Measurements from ENCODE around the gene SH3D19.
"Not testable (repeated sequence)": the region's sequence is repeated elsewhere in the genome, so short reads cannot be mapped to it uniquely, and the experiment has no call there.

The SH3D19 gene

DNA sequence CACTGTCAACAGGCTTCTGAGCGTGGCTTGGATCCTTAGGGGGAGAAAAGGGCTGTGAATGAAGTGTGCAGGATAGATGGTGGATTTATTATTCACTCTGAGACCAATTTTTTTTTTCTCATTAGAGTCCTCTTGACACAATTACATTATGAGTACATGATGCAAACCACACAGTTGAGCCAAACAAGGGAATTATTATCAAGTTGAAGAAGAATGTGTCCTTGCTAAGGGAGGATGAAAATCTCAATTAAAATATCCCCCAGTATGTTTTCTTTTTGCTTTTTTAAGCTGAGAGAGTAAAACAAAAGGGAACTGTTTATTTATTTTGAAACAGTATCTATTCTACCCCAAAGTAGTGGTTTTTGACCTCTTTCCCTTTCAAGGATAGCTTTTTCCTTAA, 185.6 kb downstream of the SH3D19 start:
- DNase-seq, result no peak

DNA sequence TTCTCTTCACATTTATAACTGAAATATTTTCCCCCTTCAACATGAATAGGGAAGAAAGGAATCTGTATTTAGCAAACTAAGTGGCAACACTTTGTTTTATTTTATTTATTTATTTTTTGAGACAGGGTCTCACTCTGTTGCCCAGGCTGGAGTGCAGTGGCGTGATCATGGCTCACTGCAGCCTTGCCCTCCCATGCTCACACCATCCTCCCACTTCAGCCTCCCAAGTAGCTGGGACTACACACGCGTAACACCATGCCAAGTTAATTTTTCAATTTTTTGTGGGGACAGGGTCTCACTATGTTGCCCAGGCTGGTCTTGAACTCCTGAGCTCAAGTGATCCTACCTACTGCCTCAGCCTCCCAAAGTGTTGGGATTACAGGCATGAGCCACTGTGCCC, 189.4 kb downstream of the SH3D19 start:
- DNase-seq, result not testable (repeated sequence)

DNA sequence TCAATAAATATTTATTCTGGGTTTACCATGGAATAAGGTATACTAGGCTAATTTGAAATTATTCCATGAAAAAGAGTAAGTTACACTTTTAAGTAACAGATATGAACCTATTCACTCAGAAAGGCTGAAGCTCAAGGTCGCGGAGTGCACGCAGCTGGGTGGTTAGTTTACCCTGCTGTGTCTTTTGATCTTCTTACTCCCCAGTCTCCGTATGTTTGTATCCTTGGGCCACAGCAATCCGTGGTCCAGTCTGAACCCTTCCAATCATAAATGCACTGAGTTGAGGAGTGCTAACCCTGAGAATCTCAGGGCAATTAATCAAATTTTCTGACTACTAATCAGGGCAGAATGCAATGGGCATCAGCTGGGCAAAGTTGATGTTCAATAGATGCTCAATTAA, 192.1 kb downstream of the SH3D19 start:
- DNase-seq, result no peak

DNA sequence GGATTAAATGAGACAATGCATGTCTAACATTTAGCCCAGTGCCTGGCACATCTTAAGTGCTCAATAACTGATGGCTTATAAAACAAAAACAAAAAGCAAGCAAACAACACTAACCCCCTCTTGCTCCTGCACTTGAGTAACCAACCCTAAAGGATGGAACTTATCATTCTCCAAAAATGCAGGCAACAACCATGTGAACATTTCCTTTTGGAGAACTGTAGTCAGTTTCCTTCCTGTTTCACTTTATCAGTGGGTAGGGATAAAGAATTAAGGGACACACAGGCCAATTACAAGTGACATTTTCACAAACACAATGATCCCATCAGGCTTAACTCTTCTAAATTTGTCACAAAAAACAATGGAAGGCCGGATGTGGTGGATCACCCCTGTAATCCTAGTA, 195.6 kb downstream of the SH3D19 start:
- no peak for DNase-seq

DNA sequence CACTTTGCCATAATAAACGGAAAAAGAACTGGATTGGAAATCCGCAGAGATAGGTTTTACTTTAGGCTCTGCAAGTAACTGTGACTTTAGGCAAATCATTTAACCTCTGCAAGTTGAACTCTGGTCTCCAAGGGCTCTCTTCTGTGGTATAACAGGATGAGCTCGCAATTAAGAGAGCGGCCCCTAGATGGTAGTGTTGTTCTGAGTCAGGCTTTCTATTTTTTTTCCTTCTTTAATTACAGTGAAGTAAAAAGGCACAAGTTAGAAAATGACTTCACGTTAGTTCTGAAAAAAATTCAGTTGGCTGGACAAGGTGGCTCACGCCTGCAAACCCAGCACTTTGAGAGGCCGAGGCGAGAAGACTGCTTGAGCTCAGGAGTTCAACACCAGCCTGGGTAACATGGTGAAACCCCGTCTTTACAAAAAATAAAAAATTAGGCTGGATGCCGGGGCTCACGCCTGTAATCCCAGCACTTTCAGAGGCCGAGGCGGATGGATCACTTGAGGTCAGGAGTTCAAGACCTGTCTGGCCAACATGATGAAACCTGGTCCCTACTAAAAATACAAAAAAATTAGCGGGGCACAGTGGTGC, 207.9 kb downstream of the SH3D19 start:
- DNase-seq, result no peak

DNA sequence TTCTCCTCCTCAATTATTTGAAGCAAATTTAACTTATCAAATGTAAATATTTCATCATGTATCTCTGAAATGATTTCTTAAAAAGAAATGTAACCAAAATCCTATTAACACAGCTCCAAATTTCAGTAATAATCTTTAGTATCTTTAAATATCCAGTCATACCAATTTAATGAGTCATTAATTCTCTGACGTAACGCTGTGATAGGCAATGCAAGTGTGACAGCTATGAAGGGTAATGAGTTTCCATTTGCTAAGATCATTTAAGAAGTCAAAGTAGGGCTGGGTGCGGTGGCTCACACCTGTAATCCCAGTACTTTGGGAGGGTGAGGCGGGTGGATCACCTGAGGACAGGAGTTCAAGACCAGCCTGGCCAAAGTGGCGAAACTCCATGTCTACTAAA, 210.4 kb downstream of the SH3D19 start:
- DNase-seq, result no peak

DNA sequence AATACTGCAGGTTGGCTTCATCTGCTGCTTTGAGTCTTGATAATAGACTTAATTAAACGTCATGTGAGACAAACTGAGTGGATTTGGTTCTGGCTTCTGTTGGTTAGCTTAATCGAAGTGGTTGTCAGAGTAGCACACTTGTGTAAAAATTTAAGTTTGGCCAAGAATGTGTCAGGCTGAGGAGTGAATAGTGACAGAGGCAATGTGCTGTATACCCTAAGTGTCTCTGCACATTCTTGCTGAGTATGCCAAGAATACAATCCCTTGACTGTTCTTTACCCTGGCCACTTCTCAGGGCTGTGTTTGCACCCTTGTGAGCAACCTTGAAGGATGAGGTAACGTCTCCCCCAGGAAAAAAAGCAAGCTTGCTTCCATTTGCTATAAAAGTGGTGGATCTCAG, 211.1 kb downstream of the SH3D19 start:
- no peak for DNase-seq

DNA sequence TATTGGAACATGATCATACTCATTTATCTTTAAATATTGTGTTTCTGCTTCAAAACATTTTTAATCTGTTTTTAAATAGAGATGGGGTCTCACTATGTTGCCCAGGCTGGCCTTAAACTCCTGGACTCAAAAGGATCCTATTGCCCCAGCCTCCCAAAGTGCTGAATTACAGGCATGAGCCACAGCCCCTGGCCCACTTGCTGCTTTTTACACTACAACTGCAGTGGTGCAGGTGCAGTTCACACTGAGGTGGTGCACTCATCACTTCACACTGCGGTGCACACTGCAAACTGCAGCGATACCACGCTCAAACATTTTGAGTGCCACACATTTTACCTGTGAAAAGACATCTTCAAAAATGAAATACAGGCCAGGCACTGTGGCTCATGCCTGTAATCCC, 215.2 kb downstream of the SH3D19 start:
- no peak for DNase-seq

DNA sequence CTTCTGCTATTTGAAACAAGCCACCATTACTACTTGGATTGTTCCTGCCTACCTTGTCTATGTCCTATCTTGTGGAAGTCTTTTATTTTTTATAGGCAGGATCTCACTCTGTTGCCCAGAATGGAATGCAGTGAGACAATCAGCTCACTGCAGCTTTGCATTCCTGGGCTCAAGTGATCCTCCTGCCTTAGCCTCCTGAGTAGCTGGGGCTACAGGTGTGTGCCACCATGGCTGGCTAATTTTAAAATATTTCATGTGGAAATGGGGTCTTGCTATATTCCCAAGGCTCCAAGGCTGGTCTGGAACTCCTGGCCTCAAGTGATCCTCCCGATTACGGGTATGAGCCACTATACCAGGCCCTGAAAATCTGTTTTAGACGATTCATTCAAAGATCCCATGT, 218.3 kb downstream of the SH3D19 start:
- no peak for DNase-seq

DNA sequence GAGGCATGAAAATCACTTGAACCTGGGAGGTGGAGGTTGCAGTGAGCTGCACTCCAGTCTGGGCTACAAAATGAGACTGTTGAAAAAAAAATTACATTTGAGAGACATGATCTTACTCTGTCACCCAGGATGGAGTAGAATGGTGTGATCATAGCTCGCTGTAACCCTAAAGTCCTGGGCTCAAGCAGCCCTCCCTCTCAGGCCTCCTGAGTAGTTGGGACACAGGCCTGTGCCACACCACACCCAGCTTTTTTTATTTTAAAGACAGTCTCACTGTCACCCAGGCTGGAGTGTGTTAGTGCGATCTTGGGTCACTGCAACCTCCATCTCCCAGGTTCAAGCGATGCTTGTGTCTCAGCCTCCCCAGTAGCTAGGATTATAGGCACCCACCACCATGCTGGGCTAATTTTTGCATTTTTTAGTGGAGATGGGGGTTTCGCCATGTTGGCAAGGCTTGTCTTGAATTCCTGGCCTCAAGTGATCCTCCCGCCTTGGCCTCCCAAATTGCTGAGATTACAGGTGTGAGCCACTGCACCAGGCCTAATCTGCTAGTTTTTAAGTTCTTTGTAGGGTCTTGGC, 219.9 kb downstream of the SH3D19 start:
- DNase-seq, result no peak

DNA sequence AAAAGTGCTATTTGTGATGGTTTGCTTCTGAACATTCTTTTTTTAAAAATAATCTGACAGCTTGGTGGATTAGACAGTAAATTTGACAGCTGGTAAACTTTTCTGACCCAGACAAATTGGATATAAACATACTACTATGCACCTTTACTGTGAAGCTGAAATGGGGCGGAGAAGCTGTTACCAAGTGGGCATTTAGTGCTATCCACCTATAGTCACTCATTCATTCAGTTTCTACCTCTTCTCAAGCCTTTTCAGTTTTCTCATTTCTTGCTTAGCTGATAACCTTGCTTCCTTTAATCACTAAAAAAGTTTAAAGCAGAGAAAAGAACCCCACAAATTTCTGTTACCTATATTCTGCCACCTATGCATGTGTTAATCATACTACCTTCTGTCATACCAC, 220.8 kb downstream of the SH3D19 start:
- no peak for DNase-seq

DNA sequence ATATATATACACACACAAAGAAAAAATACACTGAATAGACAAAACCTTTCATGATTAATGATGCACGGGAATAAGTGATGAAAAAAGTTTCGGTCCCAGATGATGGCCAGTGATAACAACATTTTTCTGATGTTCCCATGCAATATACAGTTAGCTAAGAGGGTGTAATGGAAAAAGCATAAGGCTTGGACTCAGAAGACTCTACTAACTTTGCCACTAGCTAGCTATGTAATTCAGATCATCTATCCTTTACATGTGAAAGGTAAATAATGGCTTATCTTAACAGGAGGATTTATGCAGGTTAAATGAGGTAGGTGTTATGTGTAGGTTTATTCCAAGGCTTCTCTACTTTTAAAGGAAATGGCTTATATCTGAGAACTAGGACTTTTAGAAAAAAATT, 221.6 kb downstream of the SH3D19 start:
- DNase-seq, result no peak

DNA sequence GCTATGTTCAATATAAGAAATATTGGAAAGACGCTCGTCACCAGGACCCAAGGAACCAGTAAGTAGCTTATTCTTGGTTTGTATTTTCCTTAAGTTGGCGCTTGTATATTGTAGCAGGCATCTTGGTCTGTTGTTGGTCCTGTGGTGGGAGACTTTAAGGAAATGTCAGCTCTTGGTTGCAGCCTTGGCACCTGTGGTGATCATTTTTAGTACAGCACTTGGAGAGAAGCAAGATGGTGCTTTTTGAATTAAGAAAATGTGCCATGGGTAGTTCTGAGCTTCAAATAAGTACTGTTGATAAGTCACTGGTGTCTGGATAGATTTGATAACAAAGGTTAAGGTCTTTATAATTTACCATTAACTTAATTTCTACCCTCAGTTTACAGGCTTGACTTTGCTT, 224.9 kb downstream of the SH3D19 start:
- no peak for DNase-seq

DNA sequence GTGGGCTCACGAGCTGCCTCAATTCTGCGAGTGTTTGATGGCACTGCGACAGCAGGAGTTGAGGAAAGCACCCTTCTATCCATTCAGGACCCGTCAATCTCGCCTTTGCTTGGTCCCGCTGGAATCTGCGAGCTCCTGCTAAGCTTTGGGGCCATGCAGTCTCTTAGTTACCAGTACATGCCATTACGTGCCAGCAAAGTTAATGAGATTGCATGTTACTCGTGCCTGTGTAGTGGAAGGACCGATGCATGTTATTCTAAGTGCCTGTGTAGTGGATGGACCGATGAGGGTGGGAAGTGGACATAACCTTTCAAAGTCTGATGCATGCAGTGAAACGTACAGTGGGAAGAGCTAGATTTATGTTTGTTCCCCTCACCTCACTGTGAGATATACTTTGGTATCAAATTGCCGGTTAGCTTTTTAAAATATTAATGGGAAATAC, 225.4 kb downstream of the SH3D19 start:
- no peak for DNase-seq

DNA sequence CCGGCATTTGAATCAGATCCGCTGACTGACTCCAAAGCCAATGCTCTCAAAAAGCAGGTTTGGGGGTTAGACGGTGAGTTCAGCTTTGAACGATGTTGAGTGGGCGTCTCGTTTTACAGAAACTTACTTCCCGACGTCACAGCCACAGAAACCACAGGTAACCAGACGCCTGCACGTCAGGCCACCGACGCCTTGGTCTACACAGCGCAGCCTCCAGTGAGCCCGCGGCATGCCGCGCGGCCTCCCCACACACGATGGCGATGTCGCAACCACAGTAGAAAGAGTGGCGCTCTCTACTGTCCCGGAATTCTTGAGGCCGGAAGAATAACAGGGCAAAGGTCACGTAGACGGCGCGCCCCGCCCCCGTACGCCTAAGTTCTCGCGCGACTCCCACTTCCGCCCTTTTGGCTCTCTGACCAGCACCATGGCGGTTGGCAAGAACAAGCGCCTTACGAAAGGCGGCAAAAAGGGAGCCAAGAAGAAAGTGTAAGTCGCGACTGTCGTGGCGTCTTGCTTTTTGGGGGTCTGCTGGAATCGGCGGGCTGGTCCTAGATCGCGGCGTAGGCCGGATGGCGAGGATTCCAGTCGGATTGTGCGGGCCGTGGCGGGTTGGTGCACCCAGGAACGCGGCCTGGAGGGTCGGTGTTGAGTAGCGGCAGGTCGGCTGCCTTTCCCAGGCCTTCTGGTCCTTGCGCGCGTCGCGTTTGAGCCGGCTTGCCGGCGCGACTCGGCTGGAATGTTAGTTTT, 226.0 kb downstream of the SH3D19 start, which contains the start of gene RPS3A:
RPS3A (plus strand) TSS at position 400 of the 747 bp plus-strand sequence; CDS start at position 425, 25 bp downstream.
- DNase-seq, result peak; percentile 84

DNA sequence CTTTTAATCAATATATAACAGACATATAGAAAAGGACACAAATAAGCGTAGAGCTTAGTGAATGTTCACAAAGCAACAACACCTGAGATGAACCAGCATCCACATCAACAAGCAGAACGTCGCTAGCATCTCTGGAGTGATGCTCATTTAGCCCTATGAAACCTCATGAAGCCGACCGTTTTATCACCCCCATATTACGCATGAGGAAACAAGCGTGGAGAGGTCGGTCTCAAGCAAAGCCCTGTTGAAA, 226.5 kb downstream of the SH3D19 start:
- no peak for DNase-seq

DNA sequence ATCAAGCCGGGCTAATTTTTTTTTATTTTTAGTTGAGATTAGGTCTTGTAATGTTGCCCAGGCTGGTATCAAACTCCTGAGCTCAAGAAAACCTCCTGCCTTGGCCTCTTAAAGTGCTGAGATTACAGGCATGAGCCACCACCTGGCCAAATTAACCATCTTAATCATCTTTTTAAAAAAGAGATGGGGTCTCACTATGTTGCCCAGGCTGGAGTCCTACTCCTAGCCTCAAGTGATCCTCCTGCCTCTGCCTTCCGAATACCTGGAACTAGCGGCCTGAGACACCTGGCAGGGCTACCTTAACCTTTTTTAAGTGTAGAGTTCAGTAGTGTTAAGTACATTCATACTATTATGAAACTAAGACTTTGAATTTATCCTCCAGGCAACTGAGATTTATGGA, 227.6 kb downstream of the SH3D19 start:
- no peak for DNase-seq

DNA sequence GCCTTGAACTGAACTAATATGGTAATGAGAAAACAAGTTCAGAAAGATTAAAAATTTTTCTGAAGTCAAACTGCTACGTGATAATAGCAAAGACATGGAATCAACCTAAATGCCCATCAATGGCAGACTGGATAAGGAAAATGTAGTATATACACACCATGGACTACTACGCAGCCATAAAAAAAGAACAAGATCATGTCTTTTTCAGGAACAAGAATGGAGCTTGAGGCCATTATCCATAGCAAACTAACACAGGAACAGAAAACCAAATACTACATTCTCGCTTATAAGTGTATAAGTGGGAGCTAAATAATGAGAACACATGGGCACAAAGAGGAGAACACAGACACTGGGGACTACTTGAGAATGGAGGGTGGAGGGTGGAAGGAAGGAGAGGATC, 230.3 kb downstream of the SH3D19 start:
- no peak for DNase-seq

DNA sequence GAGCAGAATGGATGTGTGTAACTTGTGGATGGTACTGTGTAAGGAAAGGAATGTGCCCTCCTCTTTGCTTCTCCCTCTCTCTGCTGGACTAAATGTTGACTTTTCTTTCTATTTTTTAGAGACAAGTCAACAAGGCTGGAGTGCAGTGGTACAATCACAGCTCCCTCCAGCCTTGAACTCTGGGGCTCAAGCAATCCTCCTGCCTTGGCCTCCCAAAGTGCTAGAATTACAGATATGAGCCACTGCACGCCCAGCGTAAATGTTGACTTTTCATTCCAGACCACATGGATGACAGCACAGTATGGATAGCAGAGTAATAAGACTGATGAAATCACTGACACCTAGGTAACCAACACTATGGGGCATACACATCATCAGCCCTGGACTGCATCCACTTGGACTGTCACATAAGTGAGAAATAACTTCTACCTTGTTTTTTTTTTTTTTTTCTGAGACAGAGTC, 231.1 kb downstream of the SH3D19 start:
- DNase-seq, result no peak

DNA sequence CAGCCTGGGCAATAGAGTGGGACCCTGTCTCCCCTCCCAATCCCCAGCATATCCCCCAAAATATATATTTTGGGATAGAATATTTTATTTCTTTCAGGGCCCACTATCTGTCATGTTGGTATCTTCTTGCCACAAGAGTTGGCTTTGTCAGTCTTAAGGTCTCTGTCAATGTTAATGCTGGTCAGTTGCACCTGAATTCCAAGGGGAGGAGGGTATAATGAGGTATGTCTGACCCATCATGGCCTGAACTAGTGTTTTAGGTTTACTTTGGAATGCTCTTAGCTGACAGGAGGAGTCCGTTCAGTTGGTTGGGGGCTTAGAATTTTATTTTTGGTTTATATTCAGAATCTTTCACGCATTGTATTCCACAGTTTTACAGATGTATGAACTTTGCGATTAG, 232.2 kb downstream of the SH3D19 start:
- DNase-seq, result no peak

DNA sequence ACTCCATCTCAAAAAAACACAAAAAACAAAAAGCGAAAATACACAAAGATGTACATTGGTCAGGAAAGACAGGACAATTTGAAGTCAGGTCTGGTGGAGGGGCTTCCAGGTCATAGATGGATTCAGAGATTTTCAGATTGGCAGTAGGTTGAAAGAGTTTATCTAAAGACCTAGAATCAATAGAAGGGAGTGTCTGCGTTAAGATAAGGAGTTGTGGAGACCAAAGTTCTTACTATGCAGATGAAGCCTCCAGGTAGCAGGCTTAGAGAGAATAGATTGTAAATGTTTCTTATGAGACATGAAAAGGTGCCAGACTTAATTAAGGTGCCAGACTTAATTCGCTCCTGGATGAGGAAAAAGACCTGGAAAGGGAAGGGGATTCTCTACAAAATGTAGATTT, 232.9 kb downstream of the SH3D19 start:
- DNase-seq, result no peak

DNA sequence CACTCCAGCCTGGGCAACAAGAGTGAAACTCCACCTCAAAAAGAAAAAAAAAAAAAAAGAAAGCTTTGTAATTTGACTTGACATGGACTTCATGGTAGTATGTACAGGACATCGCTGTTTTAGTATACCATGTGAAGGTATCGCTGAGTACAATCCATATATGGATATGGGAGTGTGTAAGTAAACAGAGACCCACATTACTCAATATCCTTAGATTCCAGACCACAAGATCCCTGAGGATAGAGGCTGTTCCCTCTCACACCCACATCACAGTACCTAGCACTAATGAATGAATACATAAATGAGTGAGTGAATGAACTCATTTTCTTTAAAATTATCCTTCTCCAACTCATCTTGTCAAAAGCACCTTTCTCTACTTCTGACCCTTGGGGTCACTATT, 234.4 kb downstream of the SH3D19 start:
- no peak for DNase-seq

DNA sequence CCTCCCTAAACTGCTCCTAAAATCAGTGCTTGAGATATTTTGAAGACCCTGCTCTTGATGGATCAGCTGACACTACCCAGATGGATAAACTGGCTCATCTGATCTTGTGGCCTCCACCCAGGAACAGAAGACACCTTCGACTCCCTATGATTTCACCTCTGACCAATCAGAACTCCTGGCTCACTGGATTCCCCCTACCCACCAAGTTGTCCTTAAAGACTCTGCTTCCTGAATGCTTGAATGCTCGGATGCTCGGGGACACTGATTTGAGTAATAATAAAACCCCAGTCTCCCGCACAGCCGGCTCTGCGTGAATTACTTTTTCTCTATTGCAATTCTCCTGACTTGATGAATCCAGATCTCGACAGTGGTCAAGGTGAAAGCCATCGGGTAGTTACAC, 237.9 kb downstream of the SH3D19 start:
- DNase-seq, result no peak

DNA sequence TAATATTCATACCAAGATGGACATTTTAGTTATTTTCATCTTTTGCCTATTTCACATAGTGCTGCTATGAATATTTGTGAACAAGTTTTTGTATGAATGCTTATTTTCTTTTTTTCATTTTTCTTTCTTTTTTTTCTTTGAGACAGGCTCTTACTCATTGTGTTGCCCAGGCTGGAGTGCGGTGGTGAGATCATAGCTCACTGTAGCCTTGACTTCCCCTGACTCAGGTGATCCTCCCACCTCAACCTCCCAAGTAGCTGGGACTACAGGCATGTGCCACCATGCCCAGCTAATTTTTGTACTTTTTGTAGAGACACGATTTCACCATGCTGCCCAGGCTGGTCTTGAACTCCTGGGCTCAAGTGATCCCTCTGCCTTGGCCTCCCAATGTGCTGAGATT, 247.4 kb downstream of the SH3D19 start:
- not testable (repeated sequence) for DNase-seq

DNA sequence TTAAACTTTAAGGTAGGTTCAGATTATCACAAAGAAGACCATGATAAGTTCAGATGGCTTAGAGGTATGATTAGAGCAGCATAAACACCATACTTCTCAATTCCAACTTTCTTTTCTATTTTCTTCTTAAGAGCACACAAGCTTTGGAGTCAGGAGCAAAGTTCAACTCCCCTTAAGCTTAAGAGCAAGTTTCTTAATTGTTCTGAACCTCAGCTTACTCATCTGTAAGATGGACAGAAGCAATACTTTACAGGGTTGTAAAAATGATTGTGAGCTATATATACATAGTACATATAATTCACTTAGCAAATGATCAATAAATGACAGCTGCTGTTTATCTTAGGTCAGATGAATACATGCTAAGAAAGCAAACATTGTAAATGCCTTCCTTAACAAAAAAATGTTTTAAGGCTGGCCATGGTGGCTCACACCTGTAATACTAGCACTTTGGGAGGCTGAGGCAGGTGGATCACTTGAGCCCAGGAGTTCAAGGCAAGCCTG, 250.9 kb downstream of the SH3D19 start:
- DNase-seq, result no peak
